Breast epithelium (tissue), 4 donors: ENCODE measurements around the gene VSTM2B. TPM values are rescaled to one million over a fixed set of nuclear protein-coding genes. Genes with fewer than 3 reads are reported as not detected.

Experiments
- DNase-seq, 2 donors: peaks; one replicate each; pipeline ENCODE4 v3.0.0-alpha.2; 2019; ENCODE audit warnings: low spot score in 2 of 2
- H3K27ac ChIP-seq, 2 donors: fragments of 200-600 bp; sonication (generic) in 1 of 2; one replicate each; pipeline ENCODE4 v1.5.1; 2016 to 2019; ENCODE audit warnings: mild to moderate bottlenecking in 1 of 2
- H3K27me3 ChIP-seq, 2 donors: fragments of 200-600 bp; sonication (generic) in 1 of 2; one replicate each; pipeline versions ENCODE4 v1.5.1 to v1.6.0; 2017 to 2019; ENCODE audit warnings: control low read depth in 1 of 2, mild to moderate bottlenecking in 1 of 2
- H3K36me3 ChIP-seq: fragments of 200-600 bp; one replicate; pipeline ENCODE4 v1.5.1; 2019
- H3K4me1 ChIP-seq, 2 donors: fragments of 200-600 bp; sonication (generic); one replicate each; pipeline ENCODE4 v1.5.1; 2016 to 2019; ENCODE audit warnings: control low read depth in 1 of 2
- H3K4me3 ChIP-seq, 3 donors: fragments of 200-600 bp; sonication (generic); 1 replicate in 2 of 3; 2 replicates in 1 of 3; pipeline ENCODE4 v1.5.1; 2016 to 2019; ENCODE audit warnings: mild to moderate bottlenecking in 3 of 3, moderate library complexity in 2 of 3
- H3K9me3 ChIP-seq, 2 donors: fragments of 200-600 bp; sonication (generic) in 1 of 2; one replicate each; pipeline ENCODE4 v1.5.1; 2016 to 2019; ENCODE audit warnings: control low read depth in 1 of 2
- CTCF ChIP-seq, 3 donors: fragments of 450-650 bp; IDR thresholded peaks; one replicate each; pipeline ENCODE4 v1.5.1; 2016 to 2017; ENCODE audit warnings: antibody characterized with exemption in 3 of 3, mild to moderate bottlenecking in 3 of 3, moderate library complexity in 3 of 3
- POLR2A ChIP-seq: fragments of 450-650 bp; IDR thresholded peaks from one replicate; pipeline ENCODE4 v1.6.1; 2016; ENCODE audit warnings: antibody characterized with exemption, mild to moderate bottlenecking, moderate library complexity
- POLR2AphosphoS5 ChIP-seq, 3 donors: sonication (generic); formaldehyde crosslinking; IDR thresholded peaks; one replicate each; pipeline ENCODE4 v1.6.1; 2017; ENCODE audit warnings: antibody characterized with exemption in 3 of 3
- intact Hi-C: fragments of 100-400 bp; cut with DNase I; formaldehyde crosslinking; loops from one replicate; pipeline ENCODE4 v1.15.1; 2023; ENCODE audit warnings: low total_unique reads
- total RNA-seq, 3 donors: library from RNA; depleted of rRNA; stranded (reverse); fragments of >200 nt; gene quantifications; one replicate each; pipeline ENCODE4 v1.1.0, GENCODE V29; 2016

VSTM2B gene
- total RNA-seq, 3 donors from 2014 or later: not detected

GRCh38 chr19:29596080-29596727 is 70.4 kb downstream of the VSTM2B start:
- Histone ChIP-seq H3K27ac (no peak overlapping the region), H3K9me3 (no peaks in the 10 kb centered on the region), H3K27me3 (peaks cover 0 to 62% of the 10 kb centered on the region in 2 donors), H3K4me3 (no peak overlapping the region), H3K36me3 (no peaks in the 10 kb centered on the region), H3K4me1 (no peaks in the 10 kb centered on the region)
- DNase-seq: no peak
- no peak for TF ChIP-seq POLR2AphosphoS5 (IDR thresholded peaks at IDR 0.05)
- intact Hi-C loops: no loop called here

- no peak overlapping the region for H3K27ac ChIP-seq
- TF ChIP-seq CTCF (IDR thresholded peaks at IDR 0.05) (no peak), POLR2A (no peak), POLR2AphosphoS5 (IDR thresholded peaks at IDR 0.05) (no peak)
- H3K27me3 ChIP-seq: peaks cover 0 to 54% of the 10 kb centered on the region in 2 donors
- no peak overlapping the region for H3K4me3 ChIP-seq
- H3K36me3 ChIP-seq: no peaks in the 10 kb centered on the region
- DNase-seq: no peak
- H3K4me1 ChIP-seq: no peaks in the 10 kb centered on the region
- intact Hi-C loops: no loop called here
- H3K9me3 ChIP-seq: no peaks in the 10 kb centered on the region
Observed at GRCh38 chr19:29596885-29597525, 71.2 kb downstream of the VSTM2B start.

- no peak overlapping the region for H3K4me3 ChIP-seq
- H3K27me3 ChIP-seq: peaks cover 0 to 45% of the 10 kb centered on the region in 2 donors
- no peaks in the 10 kb centered on the region for H3K36me3 ChIP-seq
- no peak overlapping the region for H3K27ac ChIP-seq
- intact Hi-C loops: no loop called here
- TF ChIP-seq CTCF (IDR thresholded peaks at IDR 0.05): no peak
- TF ChIP-seq POLR2AphosphoS5 (IDR thresholded peaks at IDR 0.05): no peak
- TF ChIP-seq POLR2A: no peak
- H3K4me1 ChIP-seq: no peaks in the 10 kb centered on the region
- no peak for DNase-seq
- H3K9me3 ChIP-seq: no peaks in the 10 kb centered on the region
Observed at GRCh38 chr19:29598036-29598435, 72.2 kb downstream of the VSTM2B start.

- no peak for DNase-seq
- H3K4me1 ChIP-seq: no peaks in the 10 kb centered on the region
- intact Hi-C loops: no loop called here
- H3K27me3 ChIP-seq: peaks cover 0 to 44% of the 10 kb centered on the region in 2 donors
- TF ChIP-seq POLR2A: no peak
- no peak for TF ChIP-seq CTCF (IDR thresholded peaks at IDR 0.05)
- no peak for TF ChIP-seq POLR2AphosphoS5 (IDR thresholded peaks at IDR 0.05)
- no peaks in the 10 kb centered on the region for H3K9me3 ChIP-seq
- no peaks in the 10 kb centered on the region for H3K36me3 ChIP-seq
- no peak overlapping the region for H3K4me3 ChIP-seq
- H3K27ac ChIP-seq: no peak overlapping the region
Observed at GRCh38 chr19:29598496-29598895, 72.7 kb downstream of the VSTM2B start.

- TF ChIP-seq POLR2A (no peak), POLR2AphosphoS5 (IDR thresholded peaks at IDR 0.05) (no peak), CTCF (IDR thresholded peaks at IDR 0.05) (no peak)
- DNase-seq: no peak
- Histone ChIP-seq H3K27me3 (peaks cover 0 to under 1% of the 10 kb centered on the region in 2 donors), H3K9me3 (no peaks in the 10 kb centered on the region), H3K27ac (no peak overlapping the region), H3K4me1 (no peaks in the 10 kb centered on the region), H3K36me3 (no peaks in the 10 kb centered on the region), H3K4me3 (no peak overlapping the region)
- intact Hi-C loops: no loop called here
Observed at GRCh38 chr19:29603308-29603707, 77.5 kb downstream of the VSTM2B start.
